ENCODE data around the gene NCDN.

DNA sequence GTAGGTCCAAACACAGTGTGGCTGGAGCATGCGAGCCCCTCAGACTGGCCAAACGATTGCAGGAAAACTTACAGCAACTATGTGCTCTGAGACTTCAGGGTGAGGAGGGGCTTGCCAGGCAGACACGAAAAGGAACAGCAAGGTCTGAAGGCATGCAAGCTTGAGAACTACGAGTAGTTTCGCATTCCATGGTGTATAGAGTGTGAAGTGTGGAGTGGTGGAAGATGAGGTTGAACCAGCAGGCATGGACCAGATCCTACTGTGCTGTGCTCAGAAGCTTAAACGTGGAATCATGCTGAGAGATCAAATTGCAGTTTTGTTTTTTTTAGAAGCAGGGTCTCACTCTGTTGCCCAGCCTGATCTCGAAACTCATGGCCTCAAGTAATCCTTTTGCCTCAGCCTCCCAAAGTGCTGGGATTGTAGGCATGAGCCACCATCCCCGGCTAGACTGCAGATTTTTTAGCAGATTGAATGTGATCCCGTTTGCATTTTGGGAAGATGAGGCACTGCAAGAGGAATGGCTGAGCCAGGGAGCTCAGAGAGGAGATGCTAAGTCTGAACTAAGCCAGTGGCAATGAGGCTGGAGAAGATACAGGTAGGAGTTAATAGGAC lies 10.5 kb downstream of the NCDN start:
- TF ChIP-seq POU2F2 (IDR thresholded peaks at IDR 0.05; ENCODE audit: low read depth, low read length), result no peak
- no peak for TF ChIP-seq POLR2A (IDR thresholded peaks at IDR 0.05; ENCODE audit: low read depth, low read length)
- no peak for TF ChIP-seq POLR2AphosphoS5 (IDR thresholded peaks at IDR 0.05; ENCODE audit: low read depth, low read length)
